Smooth muscle cell (in vitro differentiated cells): Measurements from ENCODE around the gene DNASE1L1. TPM values are rescaled to one million over a fixed set of nuclear protein-coding genes. Genes with fewer than 3 reads are reported as not detected.
"Not testable (repeated sequence)": the region's sequence is repeated elsewhere in the genome, so short reads cannot be mapped to it uniquely, and the experiment has no call there.

Experiments
- DNase-seq: peaks from one replicate; lab custom pipeline; 2025; ENCODE audit not compliant: unreplicated experiment; lab: John Stamatoyannopoulos, UW
- H2AFZ ChIP-seq: fragments of 200-600 bp; sonication (generic); 2 replicates; pipeline ENCODE4 v1.6.0; 2016; ENCODE audit warnings: antibody characterized with exemption, low read depth, mild to moderate bottlenecking
- H3F3A ChIP-seq: fragments of 200-600 bp; sonication (generic); 2 replicates; pipeline ENCODE4 v1.6.0; 2017; ENCODE audit warnings: antibody characterized with exemption, low read depth
- H3K27ac ChIP-seq: fragments of 200-600 bp; sonication (generic); 2 replicates; pipeline ENCODE4 v1.5.1; 2016; ENCODE audit warnings: low read depth, mild to moderate bottlenecking
- H3K27me3 ChIP-seq: fragments of 200-600 bp; sonication (generic); 2 replicates; pipeline ENCODE4 v1.6.1; 2016; ENCODE audit warnings: low read depth, mild to moderate bottlenecking
- H3K36me3 ChIP-seq: fragments of 200-600 bp; sonication (generic); 2 replicates; pipeline ENCODE4 v1.5.1; 2016; ENCODE audit warnings: low read depth
- H3K4me1 ChIP-seq: fragments of 200-600 bp; sonication (generic); 2 replicates; pipeline ENCODE4 v1.5.1; 2016; ENCODE audit warnings: low read depth
- H3K4me2 ChIP-seq: fragments of 200-600 bp; sonication (generic); 2 replicates; pipeline ENCODE4 v1.6.0; 2016; ENCODE audit warnings: mild to moderate bottlenecking
- H3K4me3 ChIP-seq: fragments of 200-600 bp; sonication (generic); 2 replicates; pipeline ENCODE4 v1.5.1; 2016; ENCODE audit warnings: mild to moderate bottlenecking
- H3K79me2 ChIP-seq: fragments of 200-600 bp; sonication (generic); 2 replicates; pipeline ENCODE4 v1.6.0; 2016; ENCODE audit warnings: low read depth, mild to moderate bottlenecking
- H3K9ac ChIP-seq: fragments of 200-600 bp; sonication (generic); 2 replicates; pipeline ENCODE4 v1.6.0; 2016; ENCODE audit warnings: low read depth
- H3K9me3 ChIP-seq: fragments of 200-600 bp; sonication (generic); replicated peaks from 2 replicates; pipeline ENCODE4 v1.5.1; 2016; ENCODE audit warnings: low read depth
- H4K20me1 ChIP-seq: fragments of 200-600 bp; sonication (generic); 2 replicates; pipeline ENCODE4 v1.6.0; 2016; ENCODE audit warnings: low read depth
- CTCF ChIP-seq: fragments of 200-600 bp; sonication (generic); IDR thresholded peaks from 2 replicates; pipeline ENCODE4 v1.5.1; 2017; ENCODE audit warnings: borderline replicate concordance, mild to moderate bottlenecking, antibody characterized with exemption; ENCODE audit not compliant: insufficient read depth, poor library complexity, severe bottlenecking
- WGBS: methylation state at CpG from one replicate; pipeline ENCODE4 v1.1.7; 2016; ENCODE audit warnings: low lambda C conversion rate; 5-methylcytosine and 5-hydroxymethylcytosine counted together
- polyA plus RNA-seq: library from polyadenylated mRNA; unstranded; fragments of >200 nt; fragmentation: Nextera tagmentation; extraction: Ambion mirVana; gene quantifications from 2 replicates; pipeline ENCODE4 v1.2.1, GENCODE V29; 2016
- total RNA-seq: library from RNA; depleted of rRNA; stranded (reverse); fragments of >200 nt; gene quantifications from 2 replicates; pipeline ENCODE4 v1.2.3, GENCODE V29; 2014

The DNASE1L1 gene
- total and polyA plus RNA-seq, 2 experiments from 2014 or later: 30.0 to 40.4 TPM

DNA sequence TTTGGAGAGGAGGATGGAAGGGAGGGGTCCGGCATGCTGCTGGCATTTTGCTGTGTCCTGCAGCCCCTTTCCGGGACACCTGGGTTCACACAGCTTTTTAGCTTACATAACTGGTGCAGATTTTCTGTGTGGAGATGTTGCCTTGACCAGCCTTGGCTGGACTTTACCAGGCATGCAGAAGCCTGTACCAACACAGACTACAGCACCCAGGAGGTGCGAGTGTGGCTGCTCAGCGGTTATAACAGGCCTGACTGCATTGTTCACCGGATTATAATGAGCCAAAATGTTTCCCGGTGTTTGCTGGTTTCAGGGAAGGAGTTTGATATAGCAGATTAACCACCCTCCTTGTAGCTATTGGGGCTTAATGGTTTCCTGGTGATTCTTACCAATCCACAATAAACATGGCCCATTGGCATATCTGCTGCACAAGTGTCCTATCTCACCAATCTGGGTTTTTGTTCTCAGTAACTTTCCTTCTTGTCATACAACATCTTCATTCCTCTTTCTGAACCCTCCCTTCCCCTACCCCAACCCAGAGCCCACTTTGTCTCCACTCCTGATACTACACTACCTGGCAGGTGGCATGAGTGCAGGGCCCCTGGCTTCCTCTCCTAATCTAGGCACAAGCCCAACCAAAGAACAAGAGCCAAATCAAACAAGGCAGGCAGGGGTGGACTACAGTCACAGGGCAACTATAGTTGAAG is 7.0 kb downstream of the DNASE1L1 start:
- DNase-seq: no peak

GRCh38 chrX:154401045-154401799 is 7.8 kb downstream of the DNASE1L1 start:
- H3K27me3 ChIP-seq: no peaks in the 10 kb centered on the region
- no peak overlapping the region for H2AFZ ChIP-seq
- peaks cover 19% of the 10 kb centered on the region for H3K79me2 ChIP-seq
- H3K4me3 ChIP-seq: no peak overlapping the region
- H4K20me1 ChIP-seq: peaks cover 43% of the 10 kb centered on the region
- no peak overlapping the region for H3K9ac ChIP-seq
- no peaks in the 10 kb centered on the region for H3K9me3 ChIP-seq
- H3K36me3 ChIP-seq: no peaks in the 10 kb centered on the region
- no peak overlapping the region for H3K27ac ChIP-seq
- H3K4me1 ChIP-seq: no peaks in the 10 kb centered on the region
- TF ChIP-seq CTCF: no peak
- DNase-seq: no peak
- 63% methylated on average over 6 of the region's 6 CpGs for WGBS
- no peak overlapping the region for H3K4me2 ChIP-seq
- H3F3A ChIP-seq: peaks cover 4% of the 10 kb centered on the region

More for the DNA sequence above, 7.0 kb downstream of the DNASE1L1 start:
- no peak for TF ChIP-seq CTCF
- Histone ChIP-seq H3K4me1 (no peaks in the 10 kb centered on the region), H3K27me3 (no peaks in the 10 kb centered on the region), H3K36me3 (no peaks in the 10 kb centered on the region), H3K27ac (no peak overlapping the region), H3K9me3 (no peaks in the 10 kb centered on the region), H4K20me1 (peaks cover 43% of the 10 kb centered on the region), H3K9ac (no peak overlapping the region), H3K79me2 (peaks cover 19% of the 10 kb centered on the region), H3F3A (peaks cover 4% of the 10 kb centered on the region), H3K4me2 (no peak overlapping the region), H3K4me3 (no peak overlapping the region), H2AFZ (no peak overlapping the region)
- WGBS: 74% methylated on average over 6 of the region's 6 CpGs

DNA sequence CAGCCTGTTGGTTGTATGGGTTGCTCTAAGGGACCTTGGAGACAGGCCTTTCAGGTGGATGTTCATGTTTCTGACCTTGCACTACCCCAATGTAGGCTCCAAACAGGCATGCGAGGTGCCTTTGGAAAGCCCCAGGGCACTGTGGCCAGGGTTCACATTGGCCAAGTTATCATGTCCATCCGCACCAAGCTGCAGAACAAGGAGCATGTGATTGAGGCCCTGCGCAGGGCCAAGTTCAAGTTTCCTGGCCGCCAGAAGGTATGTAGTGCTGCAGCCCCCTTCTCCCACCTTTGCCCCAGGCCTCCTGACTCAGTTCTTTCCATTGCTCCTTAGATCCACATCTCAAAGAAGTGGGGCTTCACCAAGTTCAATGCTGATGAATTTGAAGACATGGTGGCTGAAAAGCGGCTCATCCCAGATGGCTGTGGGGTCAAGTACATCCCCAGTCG is 8.7 kb downstream of the DNASE1L1 start:
- not testable (repeated sequence) for H3K9me3 ChIP-seq, H3K4me1 ChIP-seq, H3K9ac ChIP-seq, H3K4me3 ChIP-seq, H3K36me3 ChIP-seq, DNase-seq, H2AFZ ChIP-seq, H3K27me3 ChIP-seq, H3F3A ChIP-seq
- Histone ChIP-seq H3K4me2 (peak overlapping the region; percentile 85), H4K20me1 (peaks cover 43% of the 10 kb centered on the region), H3K27ac (peak overlapping the region; percentile 92), H3K79me2 (peaks cover 19% of the 10 kb centered on the region)
- WGBS: 80% methylated on average over 6 of the region's 6 CpGs

- no peak overlapping the region for H2AFZ ChIP-seq
- peaks cover 43% of the 10 kb centered on the region for H4K20me1 ChIP-seq
- no peaks in the 10 kb centered on the region for H3K9me3 ChIP-seq
- peak overlapping the region; percentile 85 for H3K4me2 ChIP-seq
- no peak for TF ChIP-seq CTCF
- no peaks in the 10 kb centered on the region for H3K4me1 ChIP-seq
- H3K4me3 ChIP-seq: peak overlapping the region; percentile 75
- peaks cover 19% of the 10 kb centered on the region for H3K79me2 ChIP-seq
- WGBS: 67% methylated on average over 14 of the region's 14 CpGs
- peaks cover 4% of the 10 kb centered on the region for H3F3A ChIP-seq
- no peaks in the 10 kb centered on the region for H3K27me3 ChIP-seq
- DNase-seq: no peak
- peak overlapping the region; percentile 95 for H3K9ac ChIP-seq
- H3K36me3 ChIP-seq: no peaks in the 10 kb centered on the region
- peak overlapping the region; percentile 92 for H3K27ac ChIP-seq
Observed at GRCh38 chrX:154399527-154400368, 9.3 kb downstream of the DNASE1L1 start.
